ENCODE results near the gene CTNNAL1.

CTNNAL1 gene

DNA sequence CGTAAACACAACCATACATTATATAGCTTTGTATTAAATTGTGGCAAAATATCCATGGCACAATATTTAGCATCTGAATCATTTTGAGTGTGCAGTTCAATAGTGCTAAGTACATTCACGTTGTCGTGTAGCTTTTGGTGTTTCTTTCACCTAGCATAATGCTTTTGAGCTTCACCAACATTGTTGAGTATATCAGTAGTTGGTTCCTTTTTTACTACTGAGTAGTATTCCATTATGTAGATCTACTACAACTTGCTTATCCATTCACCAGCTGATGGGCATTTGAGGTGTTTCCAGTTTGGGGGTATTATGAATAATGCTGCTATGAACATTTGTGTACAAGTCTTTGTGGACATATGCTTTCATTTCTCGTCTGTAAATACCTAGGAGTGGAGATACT is 27.3 kb upstream of the CTNNAL1 start:
- no peak overlapping the region for H3K4me3 ChIP-seq (ENCODE audit: low read length)
- DNase-seq: no peak
- H3K4ac ChIP-seq (ENCODE audit: low read depth, low read length): no peak overlapping the region
- H4K8ac ChIP-seq (ENCODE audit: low read depth, low read length): no peak overlapping the region
- no peak overlapping the region for H3K9ac ChIP-seq (ENCODE audit: low read length)
- no peak overlapping the region for H4K5ac ChIP-seq (ENCODE audit: low read length)
- no CpG with 5 or more reads among the region's 4 CpGs for WGBS (ENCODE audit: extremely low coverage, insufficient coverage, low lambda C conversion rate)
- no peaks in the 10 kb centered on the region for H3K4me1 ChIP-seq (ENCODE audit: control insufficient read depth, low read depth, low read length)
- no peak overlapping the region for H2AK5ac ChIP-seq (ENCODE audit: low read length)
- H2BK120ac ChIP-seq (ENCODE audit: low read depth, low read length): no peak overlapping the region
- H3K4me2 ChIP-seq (ENCODE audit: low read length): no peak overlapping the region
- H3K79me2 ChIP-seq (ENCODE audit: control insufficient read depth, insufficient read depth, low read length): no peaks in the 10 kb centered on the region
- peaks cover 4% of the 10 kb centered on the region for H3K36me3 ChIP-seq (ENCODE audit: control insufficient read depth, insufficient read depth, low read length)
- no peak overlapping the region for H3K23ac ChIP-seq (ENCODE audit: low read length)
- no peak overlapping the region for H2BK5ac ChIP-seq (ENCODE audit: low read length)
- no peak overlapping the region for H3K18ac ChIP-seq (ENCODE audit: low read length)
- no peak overlapping the region for H3K56ac ChIP-seq (ENCODE audit: low read length)
- no peak overlapping the region for H3K27ac ChIP-seq (ENCODE audit: low read depth, low read length)
- peaks cover 1% of the 10 kb centered on the region for H3K79me1 ChIP-seq (ENCODE audit: low read length)
- H2BK15ac ChIP-seq (replicated peaks; ENCODE audit: low read depth): no peak overlapping the region
- no peaks in the 10 kb centered on the region for H3K27me3 ChIP-seq (ENCODE audit: insufficient read depth, low read length, poor library complexity)

- H3K27me3 ChIP-seq (ENCODE audit: insufficient read depth, low read length, poor library complexity): no peaks in the 10 kb centered on the region
- no peak overlapping the region for H3K23ac ChIP-seq (ENCODE audit: low read length)
- H3K36me3 ChIP-seq (ENCODE audit: control insufficient read depth, insufficient read depth, low read length): peaks cover 3% of the 10 kb centered on the region
- no peak overlapping the region for H3K9ac ChIP-seq (ENCODE audit: low read length)
- no peak overlapping the region for H2BK120ac ChIP-seq (ENCODE audit: low read depth, low read length)
- H3K18ac ChIP-seq (ENCODE audit: low read length): no peak overlapping the region
- H3K4me1 ChIP-seq (ENCODE audit: control insufficient read depth, low read depth, low read length): no peaks in the 10 kb centered on the region
- H4K5ac ChIP-seq (ENCODE audit: low read length): no peak overlapping the region
- H3K27ac ChIP-seq (ENCODE audit: low read depth, low read length): no peak overlapping the region
- no peak overlapping the region for H3K4ac ChIP-seq (ENCODE audit: low read depth, low read length)
- H3K4me3 ChIP-seq (ENCODE audit: low read length): no peak overlapping the region
- no peak overlapping the region for H2BK15ac ChIP-seq (replicated peaks; ENCODE audit: low read depth)
- H3K56ac ChIP-seq (ENCODE audit: low read length): no peak overlapping the region
- H3K4me2 ChIP-seq (ENCODE audit: low read length): no peak overlapping the region
- no CpG with 5 or more reads among the region's 4 CpGs for WGBS (ENCODE audit: extremely low coverage, insufficient coverage, low lambda C conversion rate)
- H3K79me2 ChIP-seq (ENCODE audit: control insufficient read depth, insufficient read depth, low read length): no peaks in the 10 kb centered on the region
- H3K79me1 ChIP-seq (ENCODE audit: low read length): peaks cover 1% of the 10 kb centered on the region
- no peak overlapping the region for H4K8ac ChIP-seq (ENCODE audit: low read depth, low read length)
- no peak overlapping the region for H2BK5ac ChIP-seq (ENCODE audit: low read length)
- no peak overlapping the region for H2AK5ac ChIP-seq (ENCODE audit: low read length)
- DNase-seq: no peak
Observed at GRCh38 chr9:109039539-109039938, 26.2 kb upstream of the CTNNAL1 start.

DNA sequence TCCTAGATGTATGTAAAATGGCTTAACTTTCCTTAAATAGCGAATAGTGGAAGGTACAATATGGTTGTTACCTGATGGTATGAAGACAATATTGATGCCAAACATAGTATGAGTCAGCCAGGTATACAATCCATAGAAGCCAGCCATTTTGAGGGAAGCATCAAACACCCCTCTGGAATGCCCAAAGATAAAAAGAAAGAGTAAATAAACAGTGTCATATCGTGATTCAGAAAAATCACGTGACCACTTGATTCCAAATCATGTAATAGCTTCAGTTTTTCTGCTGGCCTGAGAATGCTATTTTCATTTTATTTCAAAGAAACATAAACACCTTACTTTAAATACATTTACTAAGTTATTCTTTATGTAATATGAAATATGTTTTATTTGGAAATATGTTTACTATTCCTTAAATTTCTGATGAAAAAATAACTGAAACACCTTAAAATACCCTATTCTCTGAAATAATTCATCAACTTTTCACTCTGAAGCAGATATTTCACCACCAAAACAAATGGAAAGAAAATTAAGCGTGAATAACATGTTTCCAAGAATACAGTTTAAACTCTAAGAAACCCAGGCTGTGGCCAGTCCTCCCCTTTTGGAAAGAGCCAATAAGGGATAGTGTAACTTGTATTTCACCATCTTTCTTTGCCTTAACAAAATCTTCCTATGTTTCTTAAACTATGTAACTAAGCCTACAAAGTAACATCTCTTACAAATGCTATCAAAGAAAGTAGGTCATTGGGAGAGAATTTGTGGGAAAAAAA is 24.8 kb upstream of the CTNNAL1 start:
- no peak overlapping the region for H3K9ac ChIP-seq (ENCODE audit: low read length)
- H2BK5ac ChIP-seq (ENCODE audit: low read length): no peak overlapping the region
- no peak overlapping the region for H2AK5ac ChIP-seq (ENCODE audit: low read length)
- H4K8ac ChIP-seq (ENCODE audit: low read depth, low read length): no peak overlapping the region
- H3K56ac ChIP-seq (ENCODE audit: low read length): no peak overlapping the region
- no peak overlapping the region for H3K4me2 ChIP-seq (ENCODE audit: low read length)
- WGBS (ENCODE audit: extremely low coverage, insufficient coverage, low lambda C conversion rate): no CpG with 5 or more reads among the region's 4 CpGs
- no peak overlapping the region for H3K27ac ChIP-seq (ENCODE audit: low read depth, low read length)
- DNase-seq: no peak
- no peak overlapping the region for H3K4ac ChIP-seq (ENCODE audit: low read depth, low read length)
- H3K23ac ChIP-seq (ENCODE audit: low read length): no peak overlapping the region
- H3K27me3 ChIP-seq (ENCODE audit: insufficient read depth, low read length, poor library complexity): no peaks in the 10 kb centered on the region
- H3K79me2 ChIP-seq (ENCODE audit: control insufficient read depth, insufficient read depth, low read length): no peaks in the 10 kb centered on the region
- H3K4me1 ChIP-seq (ENCODE audit: control insufficient read depth, low read depth, low read length): no peaks in the 10 kb centered on the region
- peaks cover 4% of the 10 kb centered on the region for H3K36me3 ChIP-seq (ENCODE audit: control insufficient read depth, insufficient read depth, low read length)
- H3K4me3 ChIP-seq (ENCODE audit: low read length): no peak overlapping the region
- no peak overlapping the region for H3K18ac ChIP-seq (ENCODE audit: low read length)
- H2BK120ac ChIP-seq (ENCODE audit: low read depth, low read length): no peak overlapping the region
- H2BK15ac ChIP-seq (replicated peaks; ENCODE audit: low read depth): no peak overlapping the region
- H3K79me1 ChIP-seq (ENCODE audit: low read length): peaks cover 1% of the 10 kb centered on the region
- no peak overlapping the region for H4K5ac ChIP-seq (ENCODE audit: low read length)

DNA sequence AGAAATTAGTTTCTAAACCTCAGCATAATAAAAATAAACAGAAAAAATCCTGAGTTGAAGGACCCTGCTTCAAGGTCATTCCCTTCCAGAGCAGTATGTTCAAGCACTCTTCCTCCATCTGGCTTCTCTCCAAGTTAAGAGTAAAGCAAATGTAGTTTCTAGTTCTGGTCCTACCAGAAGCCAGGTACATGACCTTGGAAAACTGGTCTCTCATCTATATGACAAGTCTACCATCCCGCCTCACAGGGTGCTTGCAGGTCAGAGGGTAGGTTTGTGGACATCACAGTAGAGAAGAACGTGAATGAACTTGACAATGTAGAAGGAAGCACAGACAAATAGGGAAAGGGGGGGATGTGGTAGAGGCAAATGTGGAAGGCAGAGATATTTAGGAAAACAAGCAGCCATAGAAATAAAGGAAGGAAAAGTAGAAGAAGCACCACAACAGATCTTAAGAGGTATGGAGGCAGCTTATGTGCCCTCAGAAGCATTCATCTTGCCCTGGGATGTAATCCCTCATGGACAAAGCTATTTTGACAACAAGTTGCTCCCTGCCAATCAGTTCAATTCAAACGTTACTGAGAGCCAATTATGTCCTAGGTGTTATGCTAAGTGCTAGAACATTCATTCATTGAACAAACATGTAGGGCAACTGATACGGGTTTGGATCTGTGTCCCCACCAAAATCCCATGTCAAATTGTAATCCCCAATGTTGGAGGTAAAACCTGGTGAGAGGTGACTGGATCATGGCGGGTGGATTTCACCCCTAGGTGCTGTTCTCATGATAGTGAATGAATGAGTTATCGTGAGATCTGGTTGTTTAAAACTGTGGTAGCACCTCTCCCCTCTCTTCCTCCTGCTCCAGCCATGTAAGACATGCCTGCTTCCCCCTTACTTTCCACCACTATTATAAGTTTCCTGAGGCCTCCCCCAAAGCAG is 23.7 kb upstream of the CTNNAL1 start:
- H2BK120ac ChIP-seq (ENCODE audit: low read depth, low read length): no peak overlapping the region
- DNase-seq: no peak
- H4K5ac ChIP-seq (ENCODE audit: low read length): no peak overlapping the region
- H3K4me3 ChIP-seq (ENCODE audit: low read length): no peak overlapping the region
- H3K79me2 ChIP-seq (ENCODE audit: control insufficient read depth, insufficient read depth, low read length): no peaks in the 10 kb centered on the region
- WGBS (ENCODE audit: extremely low coverage, insufficient coverage, low lambda C conversion rate): no CpG with 5 or more reads among the region's 6 CpGs
- H2BK15ac ChIP-seq (replicated peaks; ENCODE audit: low read depth): no peak overlapping the region
- H3K56ac ChIP-seq (ENCODE audit: low read length): no peak overlapping the region
- H3K18ac ChIP-seq (ENCODE audit: low read length): no peak overlapping the region
- no peaks in the 10 kb centered on the region for H3K4me1 ChIP-seq (ENCODE audit: control insufficient read depth, low read depth, low read length)
- H2BK5ac ChIP-seq (ENCODE audit: low read length): no peak overlapping the region
- peaks cover 5% of the 10 kb centered on the region for H3K36me3 ChIP-seq (ENCODE audit: control insufficient read depth, insufficient read depth, low read length)
- H3K27me3 ChIP-seq (ENCODE audit: insufficient read depth, low read length, poor library complexity): no peaks in the 10 kb centered on the region
- H3K4me2 ChIP-seq (ENCODE audit: low read length): no peak overlapping the region
- H3K23ac ChIP-seq (ENCODE audit: low read length): no peak overlapping the region
- H3K27ac ChIP-seq (ENCODE audit: low read depth, low read length): no peak overlapping the region
- H2AK5ac ChIP-seq (ENCODE audit: low read length): no peak overlapping the region
- H4K8ac ChIP-seq (ENCODE audit: low read depth, low read length): no peak overlapping the region
- no peak overlapping the region for H3K9ac ChIP-seq (ENCODE audit: low read length)
- no peak overlapping the region for H3K4ac ChIP-seq (ENCODE audit: low read depth, low read length)
- H3K79me1 ChIP-seq (ENCODE audit: low read length): peaks cover 1% of the 10 kb centered on the region

DNA sequence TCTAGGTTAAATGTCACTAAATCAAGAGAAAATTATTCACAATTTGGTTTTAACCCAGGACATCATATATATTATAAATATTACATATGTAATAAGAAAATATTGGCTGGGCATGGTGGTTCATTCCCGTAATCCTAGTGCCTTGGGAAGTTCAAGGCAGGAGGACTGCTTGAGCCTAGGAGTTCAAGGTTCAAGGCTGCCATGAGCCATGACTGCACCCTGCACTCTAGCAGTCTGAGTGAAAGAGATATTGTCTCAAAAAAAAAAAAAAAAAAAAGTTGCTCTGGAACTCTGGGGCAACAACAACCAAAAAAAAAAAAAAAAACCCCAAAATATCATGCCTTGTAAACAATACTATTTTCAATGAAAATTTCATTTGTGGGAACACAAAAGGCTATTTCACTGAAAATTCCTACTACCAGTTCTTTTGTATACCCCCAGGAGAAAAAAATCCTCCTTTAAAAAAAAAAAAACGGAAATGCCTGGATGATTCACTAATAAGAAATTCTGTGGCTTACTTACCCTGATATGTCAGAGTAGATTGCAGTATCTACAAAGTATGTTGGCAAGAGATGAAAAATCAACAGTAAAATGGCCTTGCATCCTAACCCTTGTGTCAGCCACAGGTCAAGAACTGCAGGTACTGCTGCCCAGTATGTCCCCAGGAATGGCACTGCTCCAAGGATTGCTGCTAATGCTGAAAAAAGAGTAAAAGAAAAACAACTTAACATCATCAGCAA is 22.6 kb upstream of the CTNNAL1 start:
- H3K9ac ChIP-seq (ENCODE audit: low read length): no peak overlapping the region
- no peak overlapping the region for H3K27ac ChIP-seq (ENCODE audit: low read depth, low read length)
- peaks cover 5% of the 10 kb centered on the region for H3K36me3 ChIP-seq (ENCODE audit: control insufficient read depth, insufficient read depth, low read length)
- H4K5ac ChIP-seq (ENCODE audit: low read length): no peak overlapping the region
- no peak overlapping the region for H3K23ac ChIP-seq (ENCODE audit: low read length)
- H3K4me1 ChIP-seq (ENCODE audit: control insufficient read depth, low read depth, low read length): no peaks in the 10 kb centered on the region
- peaks cover 1% of the 10 kb centered on the region for H3K79me1 ChIP-seq (ENCODE audit: low read length)
- no peaks in the 10 kb centered on the region for H3K27me3 ChIP-seq (ENCODE audit: insufficient read depth, low read length, poor library complexity)
- WGBS (ENCODE audit: extremely low coverage, insufficient coverage, low lambda C conversion rate): no CpG with 5 or more reads among the region's 2 CpGs
- no peak overlapping the region for H3K18ac ChIP-seq (ENCODE audit: low read length)
- H2BK5ac ChIP-seq (ENCODE audit: low read length): no peak overlapping the region
- H4K8ac ChIP-seq (ENCODE audit: low read depth, low read length): no peak overlapping the region
- H3K4ac ChIP-seq (ENCODE audit: low read depth, low read length): no peak overlapping the region
- H3K4me3 ChIP-seq (ENCODE audit: low read length): no peak overlapping the region
- no peaks in the 10 kb centered on the region for H3K79me2 ChIP-seq (ENCODE audit: control insufficient read depth, insufficient read depth, low read length)
- H2BK120ac ChIP-seq (ENCODE audit: low read depth, low read length): no peak overlapping the region
- no peak overlapping the region for H3K56ac ChIP-seq (ENCODE audit: low read length)
- no peak overlapping the region for H3K4me2 ChIP-seq (ENCODE audit: low read length)
- no peak overlapping the region for H2BK15ac ChIP-seq (replicated peaks; ENCODE audit: low read depth)
- H2AK5ac ChIP-seq (ENCODE audit: low read length): no peak overlapping the region
- DNase-seq: no peak
